Right lobe of liver (tissue), 6 donors: Measurements from ENCODE around the gene PDE6A. TPM values are rescaled to one million over a fixed set of nuclear protein-coding genes. Genes with fewer than 3 reads are reported as not detected.

Experiments
- ATAC-seq, 4 donors: fragments of 200-7000 bp; cut with Tn5 transposase; one replicate each; pipeline ENCODE4 v1.9.1; 2020; ENCODE audit warnings: mild to moderate bottlenecking in 4 of 4, moderate library complexity in 4 of 4
- DNase-seq, 3 donors: peaks; one replicate each; pipeline ENCODE4 v3.0.0-alpha.2; 2020
- H3K27ac ChIP-seq, 3 donors: fragments of 200-600 bp; one replicate each; pipeline ENCODE4 v1.8.0; 2022
- H3K27me3 ChIP-seq, 2 donors: fragments of 200-600 bp; one replicate each; pipeline ENCODE4 v1.8.0; 2022
- H3K36me3 ChIP-seq, 4 donors: fragments of 200-600 bp; sonication (generic) in 1 of 4; one replicate each; pipeline versions ENCODE4 v1.5.1 to v1.8.0; 2017 to 2022; ENCODE audit warnings: control low read depth in 1 of 4
- H3K4me1 ChIP-seq, 4 donors: fragments of 200-600 bp; sonication (generic) in 1 of 4; one replicate each; pipeline versions ENCODE4 v1.5.1 to v1.8.0; 2017 to 2022; ENCODE audit warnings: control low read depth in 1 of 4
- H3K4me3 ChIP-seq, 3 donors: fragments of 200-600 bp; one replicate each; pipeline ENCODE4 v1.8.0; 2022
- H3K9me3 ChIP-seq, 4 donors: fragments of 200-600 bp; sonication (generic) in 1 of 4; one replicate each; pipeline versions ENCODE4 v1.5.1 to v1.8.0; 2017 to 2022; ENCODE audit warnings: control low read depth in 1 of 4
- POLR2A ChIP-seq: fragments of 450-650 bp; IDR thresholded peaks from one replicate; pipeline ENCODE4 v1.6.1; 2017; ENCODE audit warnings: antibody characterized with exemption, mild to moderate bottlenecking
- WGBS: methylation state at CpG from one replicate; pipeline ENCODE4 v1.1.6; 2018; ENCODE audit warnings: low coverage, low lambda C conversion rate; ENCODE audit not compliant: insufficient coverage; ENCODE audit errors: missing lambda C conversion rate; 5-methylcytosine and 5-hydroxymethylcytosine counted together
- intact Hi-C, 2 donors: fragments of 100-400 bp; cut with DNase I; formaldehyde crosslinking; loops; one replicate each; pipeline versions ENCODE4 v1.11.2 to v1.14.1; 2022
- total RNA-seq, 6 experiments: library from RNA; depleted of rRNA in 2 of 6; stranded (reverse); fragments of >200 nt in 2 of 6; fragmentation: NEBNext Ultra II Directional in 3 of 6; extraction: Animal tissue kit (Norgen Biotek cat#: 25700) in 3 of 6; gene quantifications; one replicate each; pipeline versions ENCODE4 v1.1.0 to v1.2.4, GENCODE V29; 2016 to 2023
- TF ChIP-seq, protein P1 (sequence below), 4 donors: fragments of 200-600 bp in 3 of 4; fragments of 450-650 bp in 1 of 4; IDR thresholded peaks; one replicate each; pipeline versions ENCODE4 v1.5.1 to v1.8.0; 2016 to 2022; ENCODE audit warnings: antibody characterized with exemption in 4 of 4, mild to moderate bottlenecking in 2 of 4
- donor health status: DM: no; HTN: yes; CAD: no.
- donor health status: DM: no; HTN: no; CAD: no.
- donor health status: DM: no; HTN: no; CAD: no.
- donor health status: DM: no; HTN: yes; CAD: no.
- donor health status: DM: no; HTN: yes; CAD: no.

PDE6A gene
- total RNA-seq, 6 experiments from 2014 or later, result not detected

GRCh38 chr5:149894237-149894636, 50.4 kb downstream of the PDE6A start:
- WGBS, result 56% methylated on average over 1 of the region's 1 CpG

GRCh38 chr5:149893403-149893931, 51.1 kb downstream of the PDE6A start:
- 77% methylated on average over 1 of the region's 1 CpG for WGBS
- TF ChIP-seq, protein P1, sequence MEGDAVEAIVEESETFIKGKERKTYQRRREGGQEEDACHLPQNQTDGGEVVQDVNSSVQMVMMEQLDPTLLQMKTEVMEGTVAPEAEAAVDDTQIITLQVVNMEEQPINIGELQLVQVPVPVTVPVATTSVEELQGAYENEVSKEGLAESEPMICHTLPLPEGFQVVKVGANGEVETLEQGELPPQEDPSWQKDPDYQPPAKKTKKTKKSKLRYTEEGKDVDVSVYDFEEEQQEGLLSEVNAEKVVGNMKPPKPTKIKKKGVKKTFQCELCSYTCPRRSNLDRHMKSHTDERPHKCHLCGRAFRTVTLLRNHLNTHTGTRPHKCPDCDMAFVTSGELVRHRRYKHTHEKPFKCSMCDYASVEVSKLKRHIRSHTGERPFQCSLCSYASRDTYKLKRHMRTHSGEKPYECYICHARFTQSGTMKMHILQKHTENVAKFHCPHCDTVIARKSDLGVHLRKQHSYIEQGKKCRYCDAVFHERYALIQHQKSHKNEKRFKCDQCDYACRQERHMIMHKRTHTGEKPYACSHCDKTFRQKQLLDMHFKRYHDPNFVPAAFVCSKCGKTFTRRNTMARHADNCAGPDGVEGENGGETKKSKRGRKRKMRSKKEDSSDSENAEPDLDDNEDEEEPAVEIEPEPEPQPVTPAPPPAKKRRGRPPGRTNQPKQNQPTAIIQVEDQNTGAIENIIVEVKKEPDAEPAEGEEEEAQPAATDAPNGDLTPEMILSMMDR (IDR thresholded peaks at IDR 0.05), result no peak
- TF ChIP-seq POLR2A, result no peak
- no peaks in the 10 kb centered on the region for H3K4me1 ChIP-seq
- no peak overlapping the region for H3K4me3 ChIP-seq
- DNase-seq (no peak), ATAC-seq (no peak)
- no peaks in the 10 kb centered on the region for H3K36me3 ChIP-seq
- H3K27ac ChIP-seq, result no peak overlapping the region
- intact Hi-C loops, result no loop called here
- H3K27me3 ChIP-seq, result no peaks in the 10 kb centered on the region
- no peaks in the 10 kb centered on the region for H3K9me3 ChIP-seq

More at GRCh38 chr5:149894237-149894636, 50.4 kb downstream of the PDE6A start:
- DNase-seq, result no peak
- H3K4me1 ChIP-seq, result no peaks in the 10 kb centered on the region
- no peaks in the 10 kb centered on the region for H3K36me3 ChIP-seq
- no peak for TF ChIP-seq POLR2A
- TF ChIP-seq, protein P1 (IDR thresholded peaks at IDR 0.05), result no peak
- H3K27ac ChIP-seq, result no peak overlapping the region
- H3K27me3 ChIP-seq, result no peaks in the 10 kb centered on the region
- no peaks in the 10 kb centered on the region for H3K9me3 ChIP-seq
- H3K4me3 ChIP-seq, result no peak overlapping the region
- no peak for ATAC-seq
- intact Hi-C loops, result no loop called here

DNA sequence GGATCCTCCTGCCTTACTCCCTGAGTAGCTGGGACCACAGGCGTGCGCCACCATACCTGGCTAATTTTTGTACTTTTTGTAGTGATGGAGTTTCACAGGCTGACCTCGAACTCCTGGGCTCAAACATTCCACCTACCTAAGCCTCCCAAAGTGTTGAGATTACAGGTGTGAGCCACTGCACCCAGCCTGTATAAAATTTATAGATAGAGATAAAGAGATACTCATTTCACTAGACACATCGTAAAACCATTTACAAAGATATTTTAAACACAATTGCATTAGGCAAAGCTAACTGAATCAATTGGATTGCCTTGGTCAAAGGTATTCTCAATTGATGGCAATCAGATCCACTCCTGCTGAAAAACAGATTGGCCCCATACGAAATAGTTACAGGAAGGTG, 52.0 kb downstream of the PDE6A start:
- Histone ChIP-seq H3K36me3 (no peaks in the 10 kb centered on the region), H3K27me3 (no peaks in the 10 kb centered on the region), H3K4me3 (no peak overlapping the region), H3K27ac (no peak overlapping the region), H3K4me1 (no peaks in the 10 kb centered on the region), H3K9me3 (no peaks in the 10 kb centered on the region)
- ATAC-seq, result no peak
- intact Hi-C loops, result no loop called here
- TF ChIP-seq, protein P1 (IDR thresholded peaks at IDR 0.05), result no peak
- TF ChIP-seq POLR2A, result no peak
- no peak for DNase-seq
- 68% methylated on average over 3 of the region's 5 CpGs for WGBS

GRCh38 chr5:149888280-149888679, 56.3 kb downstream of the PDE6A start:
- Histone ChIP-seq H3K4me1 (no peaks in the 10 kb centered on the region), H3K9me3 (no peaks in the 10 kb centered on the region), H3K27me3 (no peaks in the 10 kb centered on the region), H3K4me3 (no peak overlapping the region), H3K27ac (no peak overlapping the region), H3K36me3 (no peaks in the 10 kb centered on the region)
- 52% methylated on average over 1 of the region's 1 CpG for WGBS
- ATAC-seq (no peak), DNase-seq (no peak)
- intact Hi-C loops, result no loop called here
- no peak for TF ChIP-seq POLR2A
- TF ChIP-seq, protein P1 (IDR thresholded peaks at IDR 0.05), result no peak
